SU-DHL-6 (cell line): Measurements from ENCODE around the gene UNC119.

ENCODE experiments used
- H2AFZ ChIP-seq: fragments of 200-600 bp; sonication (generic); 2 replicates; pipeline ENCODE4 v1.6.1; 2014; ENCODE audit warnings: low read depth, mild to moderate bottlenecking, moderate library complexity, mixed read lengths, antibody characterized with exemption, low read length; ENCODE audit not compliant: severe bottlenecking
- H3F3A ChIP-seq: fragments of 200-600 bp; shearing (Covaris generic); 2 replicates; pipeline ENCODE4 v1.6.0; 2016; ENCODE audit warnings: antibody characterized with exemption, mild to moderate bottlenecking; ENCODE audit not compliant: insufficient read depth
- H3K27ac ChIP-seq: fragments of 200-600 bp; sonication (generic); 2 replicates; pipeline ENCODE4 v1.5.1; 2016; ENCODE audit warnings: low read depth, mild to moderate bottlenecking, low read length, moderate library complexity, mixed read lengths
- H3K27me3 ChIP-seq: fragments of 200-600 bp; sonication (generic), shearing (Covaris generic); 2 replicates; pipeline ENCODE4 v1.6.0; 2014; ENCODE audit warnings: mild to moderate bottlenecking, low read length
- H3K36me3 ChIP-seq: fragments of 200-600 bp; sonication (generic); 2 replicates; pipeline ENCODE4 v1.6.1; 2014; ENCODE audit warnings: mild to moderate bottlenecking, low read length, mixed read lengths
- H3K4me2 ChIP-seq: fragments of 300-600, 200-600 bp; shearing (Covaris generic), sonication (generic); 2 replicates; pipeline ENCODE4 v1.6.0; 2014; ENCODE audit warnings: low read length, low read depth, mild to moderate bottlenecking; ENCODE audit not compliant: poor library complexity, severe bottlenecking
- H3K4me3 ChIP-seq: fragments of 200-600 bp; sonication (generic); 2 replicates; pipeline ENCODE4 v1.5.1; 2014; ENCODE audit warnings: antibody characterized with exemption, low read length, mild to moderate bottlenecking, mixed read lengths; ENCODE audit not compliant: insufficient read depth, poor library complexity, severe bottlenecking
- H3K79me2 ChIP-seq: fragments of 200-600 bp; sonication (generic); 2 replicates; pipeline ENCODE4 v1.6.1; 2014; ENCODE audit warnings: mild to moderate bottlenecking, low read length, moderate library complexity; ENCODE audit not compliant: insufficient read depth
- H3K9ac ChIP-seq: fragments of 200-600 bp; sonication (generic); 2 replicates; pipeline ENCODE4 v1.7.0; 2014; ENCODE audit warnings: mild to moderate bottlenecking, low read length
- H3K9me2 ChIP-seq: fragments of 200-600 bp; sonication (generic); replicated peaks from 2 replicates; pipeline ENCODE4 v1.6.1; 2014; ENCODE audit warnings: low read length; ENCODE audit not compliant: insufficient read depth
- H3K9me3 ChIP-seq: fragments of 200-600 bp; sonication (generic); 2 replicates; pipeline ENCODE4 v1.6.1; 2014; ENCODE audit warnings: low read length, mixed read lengths; ENCODE audit not compliant: insufficient read depth
- H4K20me1 ChIP-seq: fragments of 200-600 bp; sonication (generic); 2 replicates; pipeline ENCODE4 v1.6.1; 2014; ENCODE audit warnings: low read depth, mild to moderate bottlenecking, antibody characterized with exemption, low read length, moderate library complexity, mixed read lengths
- EZH2phosphoT487 ChIP-seq: fragments of 200-600 bp; sonication (generic), shearing (Covaris generic); conservative IDR thresholded peaks from 2 replicates; pipeline ENCODE4 v1.6.1; 2018; ENCODE audit warnings: mild to moderate bottlenecking, antibody characterized with exemption, low read length, moderate library complexity, mixed read lengths
- TF ChIP-seq, protein P1 (sequence below): fragments of 200-600 bp; sonication (generic); IDR thresholded peaks from one replicate; pipeline ENCODE4 v1.5.1; 2017; ENCODE audit warnings: antibody characterized with exemption, mild to moderate bottlenecking, low read length, moderate library complexity; ENCODE audit not compliant: insufficient read depth, poor library complexity, severe bottlenecking

UNC119 gene

GRCh38 chr17:28570716-28571360 lies 18.4 kb upstream of the UNC119 start:
- no peak for TF ChIP-seq EZH2phosphoT487
- TF ChIP-seq, protein P1, sequence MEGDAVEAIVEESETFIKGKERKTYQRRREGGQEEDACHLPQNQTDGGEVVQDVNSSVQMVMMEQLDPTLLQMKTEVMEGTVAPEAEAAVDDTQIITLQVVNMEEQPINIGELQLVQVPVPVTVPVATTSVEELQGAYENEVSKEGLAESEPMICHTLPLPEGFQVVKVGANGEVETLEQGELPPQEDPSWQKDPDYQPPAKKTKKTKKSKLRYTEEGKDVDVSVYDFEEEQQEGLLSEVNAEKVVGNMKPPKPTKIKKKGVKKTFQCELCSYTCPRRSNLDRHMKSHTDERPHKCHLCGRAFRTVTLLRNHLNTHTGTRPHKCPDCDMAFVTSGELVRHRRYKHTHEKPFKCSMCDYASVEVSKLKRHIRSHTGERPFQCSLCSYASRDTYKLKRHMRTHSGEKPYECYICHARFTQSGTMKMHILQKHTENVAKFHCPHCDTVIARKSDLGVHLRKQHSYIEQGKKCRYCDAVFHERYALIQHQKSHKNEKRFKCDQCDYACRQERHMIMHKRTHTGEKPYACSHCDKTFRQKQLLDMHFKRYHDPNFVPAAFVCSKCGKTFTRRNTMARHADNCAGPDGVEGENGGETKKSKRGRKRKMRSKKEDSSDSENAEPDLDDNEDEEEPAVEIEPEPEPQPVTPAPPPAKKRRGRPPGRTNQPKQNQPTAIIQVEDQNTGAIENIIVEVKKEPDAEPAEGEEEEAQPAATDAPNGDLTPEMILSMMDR: no peak
- H3K79me2 ChIP-seq: peaks cover 9% of the 10 kb centered on the region; the same call in 1 of the 2 replicates
- peak overlapping the region; percentile 78 for H2AFZ ChIP-seq
- H3K9ac ChIP-seq: peak overlapping the region; percentile 78
- H3K9me2 ChIP-seq: no peaks in the 10 kb centered on the region
- peak overlapping the region; percentile 33; the same call in 1 of the 2 replicates for H3K27ac ChIP-seq
- no peaks in the 10 kb centered on the region for H3K9me3 ChIP-seq
- H3K4me3 ChIP-seq: peak overlapping the region; percentile 74
- peak overlapping the region; percentile 81 for H3K4me2 ChIP-seq
- H3F3A ChIP-seq: peaks cover 20% of the 10 kb centered on the region
- no peaks in the 10 kb centered on the region for H3K36me3 ChIP-seq
- 0 out of 2 replicates have a peak, but pooled peaks cover 5% of the 10 kb centered on the region for H4K20me1 ChIP-seq
- no peaks in the 10 kb centered on the region for H3K27me3 ChIP-seq

GRCh38 chr17:28569446-28569845 lies 17.0 kb upstream of the UNC119 start:
- peaks cover 18% of the 10 kb centered on the region; the same call in 1 of the 2 replicates for H3K79me2 ChIP-seq

GRCh38 chr17:28567604-28568003 lies 15.2 kb upstream of the UNC119 start:
- Histone ChIP-seq H3K9ac (no peak overlapping the region), H3K36me3 (no peaks in the 10 kb centered on the region), H3F3A (peaks cover 20% of the 10 kb centered on the region), H3K27ac (no peak overlapping the region), H4K20me1 (0 out of 2 replicates have a peak, but pooled peaks cover 5% of the 10 kb centered on the region), H3K9me2 (no peaks in the 10 kb centered on the region), H3K4me2 (peak overlapping the region; percentile 31), H3K27me3 (no peaks in the 10 kb centered on the region), H2AFZ (no peak overlapping the region), H3K4me3 (no peak overlapping the region), H3K9me3 (no peaks in the 10 kb centered on the region), H3K79me2 (peaks cover 18% of the 10 kb centered on the region; the same call in 1 of the 2 replicates)
- TF ChIP-seq, protein P1: no peak
- no peak for TF ChIP-seq EZH2phosphoT487

More at GRCh38 chr17:28569446-28569845, 17.0 kb upstream of the UNC119 start:
- no peak overlapping the region for H2AFZ ChIP-seq
- no peaks in the 10 kb centered on the region for H3K9me3 ChIP-seq
- peaks cover 20% of the 10 kb centered on the region for H3F3A ChIP-seq
- TF ChIP-seq, protein P1: no peak
- no peak for TF ChIP-seq EZH2phosphoT487
- H3K9ac ChIP-seq: no peak overlapping the region
- H3K4me3 ChIP-seq: no peak overlapping the region
- H3K27me3 ChIP-seq: no peaks in the 10 kb centered on the region
- H3K27ac ChIP-seq: no peak overlapping the region
- peak overlapping the region; percentile 81 for H3K4me2 ChIP-seq
- H3K9me2 ChIP-seq: no peaks in the 10 kb centered on the region
- H3K36me3 ChIP-seq: no peaks in the 10 kb centered on the region
- H4K20me1 ChIP-seq: 0 out of 2 replicates have a peak, but pooled peaks cover 5% of the 10 kb centered on the region
